HG02973 (cell line): Measurements from ENCODE around the gene NDOR1.

Experiments used
- ATAC-seq: cut with Tn5 transposase; IDR thresholded peaks from one replicate; pipeline ENCODE4 v1.9.1; 2021; ENCODE audit warnings: moderate library complexity; ENCODE audit not compliant: unreplicated experiment

NDOR1 gene

GRCh38 chr9:137198051-137198901 is 7.2 kb upstream of the NDOR1 start:
- ATAC-seq: no peak

GRCh38 chr9:137198902-137199283 is 6.6 kb upstream of the NDOR1 start:
- no peak for ATAC-seq

GRCh38 chr9:137199411-137200121 is 5.9 kb upstream of the NDOR1 start:
- ATAC-seq: no peak

GRCh38 chr9:137200311-137201204 is 4.9 kb upstream of the NDOR1 start, which contains the start of gene TPRN:
TSS of gene TPRN (minus strand) at chr9:137200741. CDS start at chr9:137200711, 30 bp downstream.
- peak; percentile 79 for ATAC-seq

DNA sequence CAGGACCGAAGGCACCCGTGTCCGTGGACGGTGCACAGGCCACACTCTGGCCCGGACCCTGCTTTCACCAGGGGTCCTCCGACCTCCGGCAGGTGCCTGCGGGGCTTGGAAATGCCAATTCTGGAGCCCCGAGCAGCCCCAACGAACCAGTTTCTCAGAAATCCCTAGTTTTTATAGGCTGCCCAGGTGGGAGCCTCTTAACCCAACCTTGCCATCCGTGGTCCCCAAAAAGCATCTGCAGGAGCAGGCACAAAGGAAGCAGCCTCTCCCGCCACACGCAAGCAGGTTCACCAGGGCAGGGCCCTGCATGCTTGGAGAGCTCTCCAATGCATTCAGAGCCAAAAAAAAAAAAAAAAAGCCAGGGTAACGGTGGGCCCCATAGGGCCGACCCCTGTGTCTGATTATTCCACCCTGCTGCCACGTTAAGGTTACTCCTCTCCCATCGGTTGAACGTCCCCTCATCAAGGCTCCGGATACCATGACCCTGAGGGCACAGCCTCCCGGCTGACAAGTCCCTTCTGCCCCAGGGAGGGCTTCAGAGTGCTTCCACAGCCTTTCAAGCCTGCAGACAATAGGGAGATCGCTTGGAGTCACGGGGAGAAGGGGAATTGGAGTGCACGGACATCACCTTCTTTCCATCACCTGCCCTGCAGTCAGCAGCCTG is 4.2 kb upstream of the NDOR1 start:
- ATAC-seq: no peak

DNA sequence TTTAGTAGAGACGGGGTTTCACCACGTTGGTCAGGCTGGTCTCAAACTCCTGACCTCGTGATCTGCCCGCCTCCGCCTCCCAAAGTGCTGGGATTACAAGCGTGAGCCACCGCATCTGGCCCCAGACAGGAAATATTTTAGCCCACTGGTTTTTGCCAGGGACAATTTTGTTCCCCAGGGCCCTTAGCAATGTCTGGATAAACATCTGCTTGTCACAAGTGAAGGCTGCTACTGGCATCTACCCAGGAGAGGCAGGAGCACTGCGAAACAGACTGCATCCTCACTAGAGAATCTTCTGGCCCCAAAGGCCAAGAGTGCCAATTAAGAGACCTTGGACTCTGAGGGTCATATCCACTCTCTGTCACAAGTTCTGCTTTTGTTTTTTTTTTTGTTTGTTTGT is 2.5 kb upstream of the NDOR1 start:
- no peak for ATAC-seq

- ATAC-seq: no peak
Observed at GRCh38 chr9:137204731-137205125, 772 bp upstream of the NDOR1 start.

DNA sequence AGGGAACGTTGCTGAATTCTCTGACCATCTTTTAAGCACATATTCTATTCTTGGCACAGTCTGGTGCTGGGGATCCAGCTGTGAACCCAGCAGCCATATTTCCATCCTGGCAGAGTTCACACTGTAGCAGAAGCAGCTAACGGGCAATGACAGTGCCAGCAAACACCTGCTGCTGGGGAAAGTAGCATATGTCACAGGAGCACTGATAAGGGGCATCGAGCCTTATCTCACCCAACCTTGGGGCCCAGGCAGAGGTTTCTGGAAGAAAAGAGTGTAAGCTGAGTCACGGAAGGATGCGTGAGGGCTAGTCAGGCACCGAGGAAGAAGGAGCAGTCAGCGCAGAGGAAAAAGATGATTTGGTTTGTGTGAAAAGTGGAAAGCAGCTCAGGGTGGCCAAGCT is 1.1 kb downstream of the NDOR1 start:
- no peak for ATAC-seq

- ATAC-seq: no peak
Observed at GRCh38 chr9:137211532-137211931, 6.0 kb downstream of the NDOR1 start.

DNA sequence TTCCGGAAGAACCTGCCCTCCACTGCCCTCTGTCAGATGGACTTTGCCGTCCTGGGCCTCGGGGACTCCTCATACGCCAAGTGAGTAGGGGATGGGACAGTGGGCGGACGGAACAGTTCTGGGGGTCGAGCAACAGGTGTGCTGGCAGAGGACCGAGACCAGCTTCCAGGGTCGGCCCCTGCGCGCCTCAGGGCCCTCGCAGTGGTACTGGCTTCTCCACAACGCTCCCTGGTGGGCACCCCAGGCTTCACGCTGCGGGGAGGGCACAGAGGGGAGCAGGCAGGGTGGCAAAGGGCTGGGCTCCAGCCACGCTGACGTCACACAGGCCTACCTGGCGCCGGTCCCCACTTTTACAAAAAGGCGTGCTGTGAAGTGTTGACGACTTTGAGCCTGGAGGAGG is 7.0 kb downstream of the NDOR1 start:
- no peak for ATAC-seq

GRCh38 chr9:137213160-137214060 is 7.9 kb downstream of the NDOR1 start:
- ATAC-seq: no peak

DNA sequence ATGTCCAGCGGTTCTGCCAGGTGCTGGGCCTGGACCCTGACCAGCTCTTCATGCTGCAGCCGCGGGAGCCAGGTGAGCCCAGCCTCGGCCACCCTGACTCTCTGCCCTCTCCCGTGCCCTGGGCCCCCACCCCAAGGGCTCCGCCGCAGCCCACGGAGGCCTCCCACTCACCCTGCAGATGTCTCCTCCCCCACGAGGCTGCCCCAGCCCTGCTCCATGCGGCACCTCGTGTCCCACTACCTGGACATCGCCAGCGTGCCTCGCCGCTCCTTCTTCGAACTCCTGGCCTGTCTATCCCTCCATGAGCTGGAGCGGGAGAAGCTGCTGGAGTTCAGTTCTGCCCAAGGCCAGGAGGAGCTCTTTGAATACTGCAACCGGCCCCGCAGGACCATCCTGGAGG is 9.1 kb downstream of the NDOR1 start:
- ATAC-seq: no peak

- ATAC-seq: no peak
Observed at GRCh38 chr9:137215196-137215986, 9.9 kb downstream of the NDOR1 start.

DNA sequence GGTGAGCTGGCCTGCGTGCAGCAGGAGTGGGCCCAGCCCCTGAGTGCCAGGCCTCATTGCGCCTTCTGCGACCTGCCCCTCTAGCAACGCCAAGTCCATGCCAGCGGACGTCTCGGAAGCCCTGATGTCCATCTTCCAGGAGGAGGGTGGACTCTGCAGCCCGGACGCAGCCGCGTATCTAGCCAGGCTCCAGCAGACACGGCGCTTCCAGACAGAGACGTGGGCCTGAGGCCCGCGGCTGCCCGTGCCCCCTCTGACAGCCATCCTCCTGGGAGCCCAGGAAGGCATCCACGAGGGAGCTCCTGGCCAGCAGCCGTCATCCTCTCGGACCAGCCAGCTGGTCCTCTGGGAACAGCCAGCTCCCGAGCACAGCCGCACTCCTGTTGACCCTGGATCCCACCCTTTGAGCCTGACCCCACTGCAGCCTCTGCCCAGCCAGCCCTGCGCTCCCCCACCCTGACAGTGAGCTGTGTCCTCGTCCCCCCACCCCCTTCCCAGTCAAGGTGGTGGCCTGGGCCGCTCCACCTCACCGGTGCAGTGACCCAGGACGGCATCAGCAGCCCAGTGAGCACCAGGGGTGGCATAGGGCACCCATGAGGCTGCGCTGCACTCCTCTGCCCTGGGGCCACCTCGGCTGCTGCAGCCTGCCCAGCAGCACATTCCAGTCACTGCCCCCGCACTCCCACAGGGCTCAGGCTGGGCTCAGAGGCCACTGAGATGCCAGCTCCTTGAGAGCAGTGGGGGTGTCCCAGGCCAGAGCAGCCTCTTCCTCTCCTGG is 10.9 kb downstream of the NDOR1 start:
- no peak for ATAC-seq

- no peak for ATAC-seq
Observed at GRCh38 chr9:137217276-137218211, 12.0 kb downstream of the NDOR1 start.

DNA sequence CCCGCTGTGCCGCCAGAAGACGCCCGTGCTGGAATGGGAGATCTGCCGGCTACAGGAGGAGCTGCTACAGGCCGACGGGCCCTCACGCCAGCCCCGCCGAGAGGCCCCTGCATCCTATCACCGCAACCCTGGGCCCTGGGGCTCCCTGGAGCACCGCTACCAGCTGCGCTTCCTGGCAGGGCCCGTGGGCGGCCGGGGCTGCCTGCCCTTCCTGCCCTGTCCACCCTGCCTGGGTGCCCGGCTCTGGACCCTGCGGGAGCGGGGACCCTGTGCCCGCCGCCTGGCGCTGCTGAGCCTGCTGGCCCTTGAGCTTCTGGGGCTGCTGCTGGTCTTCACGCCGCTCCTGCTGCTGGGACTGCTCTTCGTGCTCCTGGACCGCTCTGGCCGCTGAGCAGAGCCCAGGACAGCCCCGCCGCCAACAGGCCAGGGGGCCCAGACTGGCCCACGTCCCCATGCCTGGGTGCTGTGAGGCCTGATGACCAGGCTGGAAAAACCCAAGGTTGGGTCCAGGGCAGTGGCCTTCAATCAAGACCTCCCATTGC is 12.8 kb downstream of the NDOR1 start:
- no peak for ATAC-seq

DNA sequence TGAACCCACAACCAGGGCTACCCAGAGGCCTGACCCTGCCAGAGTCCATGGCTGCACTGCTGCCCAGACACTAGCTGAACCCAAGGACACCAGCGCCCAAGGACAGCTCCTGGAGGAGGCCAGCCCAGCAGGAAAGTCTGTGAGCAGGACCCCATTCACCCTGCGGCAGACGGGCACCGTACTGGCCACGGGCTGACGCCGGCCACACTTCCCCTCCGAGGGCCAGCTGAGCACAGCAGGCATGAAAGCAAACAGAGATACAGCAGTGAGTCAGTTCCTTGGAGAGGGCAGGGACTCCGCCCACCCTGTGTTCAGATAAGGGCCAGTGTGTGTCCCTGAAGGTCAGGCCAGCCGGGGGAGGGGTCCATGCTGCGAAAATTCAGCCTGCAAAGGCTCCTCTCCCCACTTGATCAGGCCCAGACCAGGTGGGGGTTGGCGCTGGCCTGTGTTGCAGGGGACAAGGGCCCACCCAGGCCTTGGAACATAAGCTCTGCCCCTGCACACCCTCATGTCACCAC is 13.3 kb downstream of the NDOR1 start:
- ATAC-seq: no peak
